ENCODE results near the gene EFCAB11.

GRCh38 chr14:89746654-89747053, 207.9 kb downstream of the EFCAB11 start:
- no peak for TF ChIP-seq NRF1 (IDR thresholded peaks at IDR 0.05; ENCODE audit: low read depth, low read length)
- no peak for TF ChIP-seq CTCF (IDR thresholded peaks at IDR 0.05; ENCODE audit: control extremely low read depth in 1 of 3, insufficient read depth in 1 of 3, low read depth in 1 of 3, low read length in 3 of 3)
- no peak for TF ChIP-seq POLR2A (IDR thresholded peaks at IDR 0.05; ENCODE audit: control extremely low read depth in 1 of 2, low read depth in 2 of 2, low read length in 2 of 2)
- TF ChIP-seq GABPA (IDR thresholded peaks at IDR 0.05; ENCODE audit: borderline replicate concordance, insufficient read depth, low read length), result no peak
- no peak for TF ChIP-seq ASH2L (IDR thresholded peaks at IDR 0.05; ENCODE audit: low read length)
- no peak for TF ChIP-seq CHD7 (IDR thresholded peaks at IDR 0.05; ENCODE audit: insufficient replicate concordance, low read length)
- TF ChIP-seq SIN3A (conservative IDR thresholded peaks at IDR 0.05 in 1 of 2, IDR thresholded peaks at IDR 0.05 in 1 of 2; ENCODE audit: low read depth in 1 of 2, low read length in 2 of 2), result no peak
- no peak for TF ChIP-seq BRCA1 (IDR thresholded peaks at IDR 0.05; ENCODE audit: low read depth, low read length)
